ENCODE results near the gene FGB.

FGB gene

GRCh38 chr4:154612472-154613414, 49.9 kb downstream of the FGB start, which contains the start of gene FGG:
TSS of gene FGG (minus strand) at chr4:154612656. CDS start at chr4:154612609, 47 bp downstream.
- no peaks in the 10 kb centered on the region for H3K36me3 ChIP-seq (ENCODE audit: control insufficient read depth, insufficient read depth, low read length)
- H3K4me1 ChIP-seq (ENCODE audit: control insufficient read depth, insufficient read depth, low read length), result no peaks in the 10 kb centered on the region
- no peak within 1 kb of the TSS for H3K27ac ChIP-seq (ENCODE audit: low read depth, low read length)
- H3K9me3 ChIP-seq (ENCODE audit: control insufficient read depth, insufficient read depth, low read depth, low read length), result no peaks in the 10 kb centered on the region
- no peaks in the 10 kb centered on the region for H3K27me3 ChIP-seq (ENCODE audit: control insufficient read depth, insufficient read depth, low read length)
- H3K4me3 ChIP-seq (ENCODE audit: low read depth, low read length), result no peak within 1 kb of the TSS
- H3K9ac ChIP-seq (ENCODE audit: low read length), result no peak within 1 kb of the TSS

GRCh38 chr4:154614306-154614705, 51.5 kb downstream of the FGB start:
- Histone ChIP-seq H3K27ac (ENCODE audit: low read depth, low read length) (no peak overlapping the region), H3K4me3 (ENCODE audit: low read depth, low read length) (no peak overlapping the region), H3K9me3 (ENCODE audit: control insufficient read depth, insufficient read depth, low read depth, low read length) (no peaks in the 10 kb centered on the region), H3K9ac (ENCODE audit: low read length) (no peak overlapping the region), H3K4me1 (ENCODE audit: control insufficient read depth, insufficient read depth, low read length) (no peaks in the 10 kb centered on the region), H3K27me3 (ENCODE audit: control insufficient read depth, insufficient read depth, low read length) (no peaks in the 10 kb centered on the region), H3K36me3 (ENCODE audit: control insufficient read depth, insufficient read depth, low read length) (no peaks in the 10 kb centered on the region)

GRCh38 chr4:154615211-154615610, 52.4 kb downstream of the FGB start:
- Histone ChIP-seq H3K9me3 (ENCODE audit: control insufficient read depth, insufficient read depth, low read depth, low read length) (no peaks in the 10 kb centered on the region), H3K27ac (ENCODE audit: low read depth, low read length) (no peak overlapping the region), H3K4me1 (ENCODE audit: control insufficient read depth, insufficient read depth, low read length) (no peaks in the 10 kb centered on the region), H3K36me3 (ENCODE audit: control insufficient read depth, insufficient read depth, low read length) (no peaks in the 10 kb centered on the region), H3K9ac (ENCODE audit: low read length) (no peak overlapping the region), H3K27me3 (ENCODE audit: control insufficient read depth, insufficient read depth, low read length) (no peaks in the 10 kb centered on the region), H3K4me3 (ENCODE audit: low read depth, low read length) (no peak overlapping the region)

DNA sequence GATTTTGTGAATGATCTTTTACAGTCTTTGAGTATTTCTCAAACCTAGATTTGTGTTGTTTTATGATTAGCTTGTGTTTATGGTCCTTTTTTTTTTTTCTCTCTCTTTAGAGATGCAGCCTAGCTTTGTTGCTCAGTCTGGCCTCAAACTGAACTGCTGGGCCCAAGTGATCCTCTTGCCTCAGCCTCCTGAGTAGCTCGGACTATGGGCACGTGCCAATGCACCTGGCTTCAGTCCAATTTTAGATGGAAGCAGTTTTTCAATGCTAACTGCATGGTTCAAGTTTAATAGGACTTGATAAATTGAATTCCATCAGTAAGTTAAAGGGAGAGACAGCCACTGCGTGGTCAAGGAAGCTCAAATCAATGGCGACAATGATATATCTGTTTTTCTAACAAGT, 53.5 kb downstream of the FGB start:
- no peaks in the 10 kb centered on the region for H3K9me3 ChIP-seq (ENCODE audit: control insufficient read depth, insufficient read depth, low read depth, low read length)
- H3K27ac ChIP-seq (ENCODE audit: low read depth, low read length), result no peak overlapping the region
- no peaks in the 10 kb centered on the region for H3K4me1 ChIP-seq (ENCODE audit: control insufficient read depth, insufficient read depth, low read length)
- H3K4me3 ChIP-seq (ENCODE audit: low read depth, low read length), result no peak overlapping the region
- no peak overlapping the region for H3K9ac ChIP-seq (ENCODE audit: low read length)
- H3K36me3 ChIP-seq (ENCODE audit: control insufficient read depth, insufficient read depth, low read length), result no peaks in the 10 kb centered on the region
- no peaks in the 10 kb centered on the region for H3K27me3 ChIP-seq (ENCODE audit: control insufficient read depth, insufficient read depth, low read length)

- H3K36me3 ChIP-seq (ENCODE audit: control insufficient read depth, insufficient read depth, low read length), result no peaks in the 10 kb centered on the region
- H3K27ac ChIP-seq (ENCODE audit: low read depth, low read length), result no peak overlapping the region
- H3K4me1 ChIP-seq (ENCODE audit: control insufficient read depth, insufficient read depth, low read length), result no peaks in the 10 kb centered on the region
- H3K9ac ChIP-seq (ENCODE audit: low read length), result no peak overlapping the region
- H3K4me3 ChIP-seq (ENCODE audit: low read depth, low read length), result no peak overlapping the region
- no peaks in the 10 kb centered on the region for H3K9me3 ChIP-seq (ENCODE audit: control insufficient read depth, insufficient read depth, low read depth, low read length)
- no peaks in the 10 kb centered on the region for H3K27me3 ChIP-seq (ENCODE audit: control insufficient read depth, insufficient read depth, low read length)
These were observed 53.9 kb downstream of the FGB start for GRCh38 chr4:154616731-154617130.

GRCh38 chr4:154617820-154618317, 55.1 kb downstream of the FGB start:
- no peak overlapping the region for H3K9ac ChIP-seq (ENCODE audit: low read length)

DNA sequence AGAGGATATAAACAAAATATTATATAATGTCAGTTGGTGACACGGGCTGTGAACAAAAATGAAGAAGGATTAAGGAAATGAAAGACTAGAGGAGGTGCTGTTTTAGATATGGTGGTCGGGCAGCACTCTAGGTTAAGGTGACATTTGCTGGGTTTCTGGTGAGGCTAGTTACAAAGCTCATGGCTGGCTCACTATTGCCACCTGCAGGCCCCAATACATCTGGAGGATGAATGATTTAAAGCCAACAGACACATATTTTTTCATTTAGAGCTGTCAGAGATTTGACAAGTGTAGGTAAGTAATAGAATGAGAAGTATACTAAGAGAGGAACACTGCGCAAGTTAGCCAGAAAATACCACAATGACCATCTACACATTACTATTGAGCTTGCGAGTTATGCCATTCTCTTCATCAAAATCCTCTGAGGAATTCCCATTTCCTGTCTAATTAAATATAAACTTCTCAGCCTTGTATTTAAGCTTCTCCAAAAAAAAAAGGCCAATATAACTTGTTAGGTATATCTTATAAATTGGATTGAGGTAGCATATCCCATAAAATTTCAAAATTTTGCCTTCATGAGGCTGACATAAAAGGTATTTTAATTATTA, 56.0 kb downstream of the FGB start:
- Histone ChIP-seq H3K27me3 (ENCODE audit: control insufficient read depth, insufficient read depth, low read length) (no peaks in the 10 kb centered on the region), H3K27ac (ENCODE audit: low read depth, low read length) (no peak overlapping the region), H3K36me3 (ENCODE audit: control insufficient read depth, insufficient read depth, low read length) (no peaks in the 10 kb centered on the region), H3K9ac (ENCODE audit: low read length) (no peak overlapping the region), H3K9me3 (ENCODE audit: control insufficient read depth, insufficient read depth, low read depth, low read length) (no peaks in the 10 kb centered on the region), H3K4me1 (ENCODE audit: control insufficient read depth, insufficient read depth, low read length) (no peaks in the 10 kb centered on the region), H3K4me3 (ENCODE audit: low read depth, low read length) (no peak overlapping the region)

More at GRCh38 chr4:154617820-154618317, 55.1 kb downstream of the FGB start:
- Histone ChIP-seq H3K9me3 (ENCODE audit: control insufficient read depth, insufficient read depth, low read depth, low read length) (no peaks in the 10 kb centered on the region), H3K4me3 (ENCODE audit: low read depth, low read length) (no peak overlapping the region), H3K36me3 (ENCODE audit: control insufficient read depth, insufficient read depth, low read length) (no peaks in the 10 kb centered on the region), H3K4me1 (ENCODE audit: control insufficient read depth, insufficient read depth, low read length) (no peaks in the 10 kb centered on the region), H3K27ac (ENCODE audit: low read depth, low read length) (no peak overlapping the region), H3K27me3 (ENCODE audit: control insufficient read depth, insufficient read depth, low read length) (no peaks in the 10 kb centered on the region)

DNA sequence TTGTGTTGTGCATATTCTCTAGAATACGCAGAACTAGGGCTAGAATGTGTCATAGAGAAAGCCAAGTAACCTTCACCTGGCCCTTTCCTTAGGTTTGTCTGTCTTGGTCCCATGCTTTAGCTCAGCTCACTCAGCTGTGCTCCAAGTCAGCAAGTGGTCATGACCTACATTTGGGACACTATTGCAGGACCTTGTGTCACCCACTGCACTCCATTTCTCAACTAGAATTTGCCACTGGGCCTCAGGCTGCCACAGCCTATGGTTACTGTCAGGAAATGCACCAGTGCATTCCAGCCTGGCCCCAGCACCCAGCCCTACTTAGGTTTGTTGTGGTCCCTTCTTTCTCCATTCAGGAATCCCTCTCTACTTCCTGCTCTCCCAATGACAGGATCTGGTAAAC, 57.3 kb downstream of the FGB start:
- Histone ChIP-seq H3K4me1 (ENCODE audit: control insufficient read depth, insufficient read depth, low read length) (no peaks in the 10 kb centered on the region), H3K27ac (ENCODE audit: low read depth, low read length) (no peak overlapping the region), H3K9ac (ENCODE audit: low read length) (no peak overlapping the region), H3K9me3 (ENCODE audit: control insufficient read depth, insufficient read depth, low read depth, low read length) (no peaks in the 10 kb centered on the region), H3K4me3 (ENCODE audit: low read depth, low read length) (no peak overlapping the region), H3K36me3 (ENCODE audit: control insufficient read depth, insufficient read depth, low read length) (no peaks in the 10 kb centered on the region), H3K27me3 (ENCODE audit: control insufficient read depth, insufficient read depth, low read length) (no peaks in the 10 kb centered on the region)
